PFSK-1 (cell line): Measurements from ENCODE around the gene RGS7.

Experiments
- FOXP2 ChIP-seq: optimal IDR thresholded peaks from 2 replicates; pipeline ENCODE3; 2011; ENCODE audit warnings: borderline replicate concordance, control low read depth, inconsistent platforms; ENCODE audit not compliant: insufficient read depth; ENCODE audit errors: extremely low read length, extremely low read depth
- POLR2AphosphoS5 ChIP-seq: IDR thresholded peaks from 2 replicates; pipeline ENCODE4 v1.6.1; 2012; ENCODE audit warnings: low read depth, mild to moderate bottlenecking, control low read depth, low read length, moderate library complexity
- SIN3A ChIP-seq: IDR thresholded peaks from 2 replicates; pipeline ENCODE4 v1.6.1; 2012; ENCODE audit warnings: mild to moderate bottlenecking, low read length, moderate library complexity, borderline replicate concordance; ENCODE audit not compliant: insufficient read depth
- TAF1 ChIP-seq: IDR thresholded peaks from 2 replicates; pipeline ENCODE4 v1.6.1; 2012; ENCODE audit warnings: low read length, control low read depth, borderline replicate concordance; ENCODE audit not compliant: insufficient read depth
- TF ChIP-seq, protein P1 (sequence below), 2 experiments: IDR thresholded peaks; 2 replicates each; pipeline versions ENCODE4 v1.6.1 to v1.8.0; 2011 to 2012; ENCODE audit warnings: low read depth in 2 of 2, low read length in 2 of 2, control low read depth in 1 of 2, inconsistent platforms in 1 of 2, mild to moderate bottlenecking in 1 of 2, moderate library complexity in 1 of 2; ENCODE audit not compliant: insufficient read depth in 1 of 2

RGS7 gene

DNA sequence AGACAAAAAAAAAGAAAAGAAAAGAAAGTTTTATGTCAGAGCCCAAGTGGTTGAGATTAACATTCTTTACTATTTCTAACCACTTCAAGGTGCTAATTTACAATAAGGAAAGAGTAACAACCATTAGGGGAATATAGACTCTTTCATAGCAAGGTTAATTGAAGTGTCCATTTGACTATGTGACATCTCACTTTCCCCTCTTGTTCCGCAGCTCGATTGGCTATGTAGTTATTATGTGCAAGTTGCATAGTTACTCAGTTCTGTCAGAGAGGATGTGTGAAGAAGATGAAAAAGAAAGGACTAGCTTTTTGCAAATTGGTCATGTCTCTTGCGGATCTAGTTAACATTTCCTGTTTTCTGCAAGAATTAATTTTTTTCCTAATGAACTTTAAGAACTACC, 273.7 kb downstream of the RGS7 start:
- TF ChIP-seq TAF1 (no peak), POLR2AphosphoS5 (no peak), SIN3A (no peak), FOXP2 (no peak)
- TF ChIP-seq, protein P1, sequence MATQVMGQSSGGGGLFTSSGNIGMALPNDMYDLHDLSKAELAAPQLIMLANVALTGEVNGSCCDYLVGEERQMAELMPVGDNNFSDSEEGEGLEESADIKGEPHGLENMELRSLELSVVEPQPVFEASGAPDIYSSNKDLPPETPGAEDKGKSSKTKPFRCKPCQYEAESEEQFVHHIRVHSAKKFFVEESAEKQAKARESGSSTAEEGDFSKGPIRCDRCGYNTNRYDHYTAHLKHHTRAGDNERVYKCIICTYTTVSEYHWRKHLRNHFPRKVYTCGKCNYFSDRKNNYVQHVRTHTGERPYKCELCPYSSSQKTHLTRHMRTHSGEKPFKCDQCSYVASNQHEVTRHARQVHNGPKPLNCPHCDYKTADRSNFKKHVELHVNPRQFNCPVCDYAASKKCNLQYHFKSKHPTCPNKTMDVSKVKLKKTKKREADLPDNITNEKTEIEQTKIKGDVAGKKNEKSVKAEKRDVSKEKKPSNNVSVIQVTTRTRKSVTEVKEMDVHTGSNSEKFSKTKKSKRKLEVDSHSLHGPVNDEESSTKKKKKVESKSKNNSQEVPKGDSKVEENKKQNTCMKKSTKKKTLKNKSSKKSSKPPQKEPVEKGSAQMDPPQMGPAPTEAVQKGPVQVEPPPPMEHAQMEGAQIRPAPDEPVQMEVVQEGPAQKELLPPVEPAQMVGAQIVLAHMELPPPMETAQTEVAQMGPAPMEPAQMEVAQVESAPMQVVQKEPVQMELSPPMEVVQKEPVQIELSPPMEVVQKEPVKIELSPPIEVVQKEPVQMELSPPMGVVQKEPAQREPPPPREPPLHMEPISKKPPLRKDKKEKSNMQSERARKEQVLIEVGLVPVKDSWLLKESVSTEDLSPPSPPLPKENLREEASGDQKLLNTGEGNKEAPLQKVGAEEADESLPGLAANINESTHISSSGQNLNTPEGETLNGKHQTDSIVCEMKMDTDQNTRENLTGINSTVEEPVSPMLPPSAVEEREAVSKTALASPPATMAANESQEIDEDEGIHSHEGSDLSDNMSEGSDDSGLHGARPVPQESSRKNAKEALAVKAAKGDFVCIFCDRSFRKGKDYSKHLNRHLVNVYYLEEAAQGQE (IDR thresholded peaks at IDR 0.05; ENCODE audit: insufficient read depth in 1 of 2, low read depth in 2 of 2, low read length in 2 of 2): no peak

DNA sequence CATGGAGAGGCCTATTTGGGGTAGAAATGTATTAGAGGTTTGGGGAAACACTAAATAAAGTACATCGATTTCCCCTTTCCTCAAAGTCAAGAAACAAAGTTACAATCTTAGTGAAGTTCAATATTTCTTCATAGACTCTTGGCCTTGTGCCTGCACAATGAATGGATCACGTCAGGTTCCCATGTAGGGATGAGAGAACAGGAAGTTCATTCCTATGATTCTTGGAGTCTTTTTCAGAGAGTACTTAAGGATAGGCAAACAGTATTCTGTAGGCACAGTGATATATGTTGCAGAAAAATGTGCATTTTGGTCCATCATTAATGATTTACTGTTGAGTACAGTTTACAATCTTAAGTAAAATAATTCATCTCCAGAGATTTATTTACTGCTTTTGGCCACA, 275.5 kb downstream of the RGS7 start:
- TF ChIP-seq POLR2AphosphoS5: no peak
- no peak for TF ChIP-seq SIN3A
- TF ChIP-seq, protein P1 (IDR thresholded peaks at IDR 0.05; ENCODE audit: insufficient read depth in 1 of 2, low read depth in 2 of 2, low read length in 2 of 2): no peak
- no peak for TF ChIP-seq TAF1
- no peak for TF ChIP-seq FOXP2

DNA sequence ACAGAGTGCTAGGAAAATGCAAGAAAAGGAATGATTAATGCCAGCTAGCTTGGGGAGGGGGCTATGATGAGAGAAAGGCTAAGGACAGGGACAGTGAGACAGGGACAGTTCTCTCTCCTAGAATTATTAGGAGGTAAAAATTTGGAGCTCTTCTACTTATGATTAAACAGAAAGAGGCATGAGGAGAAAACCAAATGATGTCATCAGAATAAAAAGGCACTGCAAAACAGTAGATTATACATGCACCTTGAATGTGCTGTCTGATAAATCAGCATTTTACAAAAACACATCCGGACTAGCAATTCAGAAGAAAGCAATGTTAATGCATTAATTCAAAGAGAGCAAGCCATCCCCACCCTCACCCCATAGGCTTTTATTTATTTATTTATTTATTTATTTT, 277.5 kb downstream of the RGS7 start:
- TF ChIP-seq, protein P1 (IDR thresholded peaks at IDR 0.05; ENCODE audit: insufficient read depth in 1 of 2, low read depth in 2 of 2, low read length in 2 of 2): no peak
- TF ChIP-seq POLR2AphosphoS5 (no peak), SIN3A (no peak), FOXP2 (no peak), TAF1 (no peak)

DNA sequence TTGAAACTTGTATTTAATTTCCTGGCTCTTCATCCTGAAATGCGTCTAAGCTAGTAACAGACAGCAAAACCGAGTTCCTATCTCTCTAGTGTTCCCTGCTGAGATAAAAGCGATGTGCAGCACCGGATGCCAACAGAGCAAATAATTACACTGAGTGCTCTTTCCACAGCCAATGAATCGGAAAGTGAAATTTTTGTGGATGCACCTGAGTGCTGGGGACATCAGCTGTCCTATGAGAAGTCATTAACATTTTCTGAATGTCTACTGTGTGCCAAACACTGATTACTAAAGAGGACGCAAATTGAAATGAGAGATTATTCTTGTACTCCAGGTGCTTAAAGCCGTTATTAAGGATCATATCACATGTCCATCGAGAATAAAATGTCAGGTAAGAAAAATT, 278.0 kb downstream of the RGS7 start:
- TF ChIP-seq, protein P1 (IDR thresholded peaks at IDR 0.05; ENCODE audit: insufficient read depth in 1 of 2, low read depth in 2 of 2, low read length in 2 of 2): no peak
- TF ChIP-seq SIN3A: no peak
- no peak for TF ChIP-seq POLR2AphosphoS5

DNA sequence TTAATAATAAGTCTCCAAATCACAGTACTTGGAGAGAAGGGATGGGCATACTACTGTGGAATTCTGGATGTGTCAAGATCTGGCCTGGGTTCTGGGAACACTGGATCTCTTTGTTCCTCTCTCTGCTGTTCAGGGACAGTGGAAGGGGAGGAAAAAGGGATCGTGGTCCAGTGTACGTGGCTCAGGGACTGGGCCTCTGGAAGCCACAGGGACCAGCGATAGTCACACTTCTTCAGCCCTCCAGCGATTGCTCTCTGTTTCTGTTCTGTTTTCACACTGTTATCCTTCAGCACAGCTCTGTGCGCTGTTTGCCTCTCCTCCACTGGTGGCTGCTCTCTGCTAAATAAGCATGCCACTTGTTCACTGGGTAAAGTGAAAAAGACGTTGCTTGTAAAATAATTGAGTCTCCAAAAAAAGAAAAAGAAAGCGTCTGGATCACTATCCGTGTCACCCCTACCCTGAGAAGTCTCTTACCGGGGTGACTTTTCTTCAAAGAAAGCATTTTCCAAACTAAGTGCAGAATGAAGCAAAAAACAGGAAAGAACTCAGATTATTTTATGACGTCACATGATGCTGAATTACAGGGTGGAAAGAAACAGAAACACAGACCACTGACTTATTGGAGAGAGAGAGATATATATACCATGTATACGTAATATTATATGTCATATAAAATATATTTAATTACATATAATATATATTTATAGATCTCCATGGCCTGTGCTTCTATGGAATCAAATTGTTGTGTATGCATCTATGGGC, 279.4 kb downstream of the RGS7 start:
- TF ChIP-seq, protein P1 (IDR thresholded peaks at IDR 0.05; ENCODE audit: insufficient read depth in 1 of 2, low read depth in 2 of 2, low read length in 2 of 2): no peak
- TF ChIP-seq POLR2AphosphoS5 (no peak), FOXP2 (no peak), SIN3A (no peak), TAF1 (no peak)
